ENCODE measurements around the gene EEF2K.

Gene EEF2K

DNA sequence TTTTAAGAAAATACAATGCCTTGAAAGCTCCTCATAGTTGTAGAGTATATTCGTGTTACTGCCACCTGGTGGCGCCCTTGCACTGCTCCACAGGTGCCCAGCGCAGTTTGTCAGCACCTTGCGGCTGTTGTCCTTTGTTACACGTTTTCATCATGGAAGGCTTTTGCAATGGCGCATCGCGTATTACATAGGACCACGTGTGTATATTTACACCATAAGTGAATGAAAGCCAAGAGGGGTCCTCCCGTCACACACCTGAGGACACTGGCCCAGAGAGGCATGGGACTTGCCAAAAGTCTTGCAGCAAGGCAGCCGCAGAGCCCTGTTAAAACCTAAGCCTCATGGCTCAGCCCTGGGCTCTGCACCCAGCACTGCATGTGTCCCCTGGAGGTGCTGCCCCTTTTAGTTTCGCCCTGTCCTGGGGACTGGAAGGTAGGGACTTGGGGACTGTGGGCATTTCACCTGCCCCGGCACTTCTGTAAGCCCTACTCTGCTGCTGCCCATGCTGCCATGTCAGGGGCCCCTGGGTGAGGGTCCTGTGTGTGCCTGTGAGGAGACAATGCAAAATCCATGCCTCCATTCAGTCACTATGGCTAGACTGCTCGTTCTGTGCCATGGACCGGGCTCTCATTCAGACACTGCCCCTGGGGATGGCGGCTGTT lies 115.4 kb downstream of the EEF2K start:
- DNase-seq, result peak; percentile 85

- DNase-seq, result no peak
Observed at GRCh38 chr16:22322021-22322471, 116.0 kb downstream of the EEF2K start.

DNA sequence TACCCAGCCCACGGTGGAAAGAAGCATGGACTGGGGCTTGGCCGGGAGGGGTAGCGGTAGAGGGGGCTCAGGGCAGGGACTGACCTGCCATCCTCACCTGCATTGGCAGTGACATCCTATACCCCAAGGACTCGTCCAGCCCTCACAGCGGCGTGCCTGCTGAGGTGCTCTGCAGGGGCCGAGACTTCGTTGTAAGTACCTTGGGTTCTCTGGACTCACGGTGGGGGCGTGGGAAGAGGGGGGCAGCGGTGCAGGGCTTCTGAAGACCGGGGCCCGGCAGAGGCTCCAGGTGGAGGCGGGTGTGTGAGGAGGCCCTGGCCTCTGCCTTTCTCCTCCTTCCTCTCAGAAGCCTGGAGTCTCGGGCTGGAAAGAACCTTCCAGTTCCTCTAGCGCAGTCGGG lies 116.7 kb downstream of the EEF2K start:
- no peak for DNase-seq

DNA sequence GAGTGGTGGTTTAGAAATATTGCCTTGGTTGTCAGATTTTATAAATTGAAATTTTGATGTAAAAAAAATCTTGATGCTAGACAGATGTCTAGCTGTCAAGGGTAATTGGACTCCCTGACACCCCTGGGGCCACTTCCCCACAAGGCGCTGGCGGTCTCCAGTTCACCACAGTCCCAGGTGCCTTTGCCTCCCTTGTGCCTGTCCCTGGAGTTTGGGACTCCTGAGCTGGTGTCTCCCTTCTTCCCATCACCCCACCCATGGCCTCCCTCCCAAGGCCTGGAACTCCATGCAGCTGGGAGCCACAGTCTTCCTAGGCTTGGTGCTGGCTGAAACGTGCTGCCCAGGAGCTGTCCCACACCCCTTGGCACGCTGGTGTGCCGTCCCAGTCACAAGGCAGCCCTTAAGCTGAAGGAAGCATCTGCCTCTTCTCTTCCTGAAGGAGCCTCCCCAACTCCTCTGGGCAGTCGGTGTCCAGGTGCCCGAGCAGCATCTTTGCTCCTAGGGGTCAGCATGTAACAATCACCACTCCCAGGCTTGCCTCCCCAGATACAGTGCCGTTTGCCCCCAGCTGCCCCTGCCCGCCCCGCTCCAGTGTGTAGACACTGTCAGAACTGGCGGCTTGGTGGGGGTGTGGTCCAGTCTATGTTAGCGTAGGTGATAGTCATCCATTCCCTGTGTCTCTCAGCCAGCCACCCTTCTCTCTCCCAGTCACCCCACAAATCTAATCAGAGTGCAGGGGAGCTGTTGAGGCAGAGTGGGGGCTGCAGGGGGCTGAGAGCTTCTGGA lies 117.3 kb downstream of the EEF2K start:
- DNase-seq, result no peak

GRCh38 chr16:22323959-22324786 lies 118.1 kb downstream of the EEF2K start:
- DNase-seq, result no peak

GRCh38 chr16:22324787-22325597 lies 118.9 kb downstream of the EEF2K start:
- no peak for DNase-seq

DNA sequence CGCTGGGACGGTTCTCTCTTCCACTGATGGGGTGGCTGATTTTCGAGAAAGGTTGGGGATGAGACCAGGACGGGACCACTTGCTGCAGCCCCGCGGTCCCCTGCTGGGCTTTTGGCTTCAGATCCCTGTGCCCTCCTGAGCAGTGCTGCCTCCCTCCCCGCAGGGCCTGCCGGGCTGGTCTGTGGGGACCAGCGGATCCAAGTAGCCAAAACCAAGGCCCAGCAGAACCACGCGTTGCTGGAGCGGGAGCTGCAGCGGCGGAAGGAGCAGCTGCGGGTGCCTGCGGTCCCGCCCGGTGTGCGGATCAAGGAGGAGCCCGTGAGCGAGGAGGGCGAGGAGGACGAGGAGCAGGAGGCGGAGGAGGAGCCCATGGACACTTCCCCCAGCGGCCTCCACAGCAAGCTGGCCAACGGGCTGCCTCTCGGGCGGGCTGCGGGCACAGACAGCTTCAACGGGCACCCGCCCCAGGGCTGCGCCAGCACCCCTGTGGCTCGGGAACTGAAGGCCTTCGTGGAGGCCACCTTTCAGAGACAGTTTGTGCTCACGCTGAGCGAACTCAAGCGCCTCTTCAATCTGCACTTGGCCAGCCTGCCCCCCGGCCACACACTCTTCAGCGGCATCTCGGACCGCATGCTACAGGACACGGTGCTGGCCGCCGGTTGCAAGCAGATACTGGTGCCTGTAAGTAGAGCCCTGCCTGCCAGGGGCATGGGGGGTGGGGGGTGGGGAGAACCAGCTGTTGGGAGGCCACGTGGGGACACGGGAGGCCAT lies 119.7 kb downstream of the EEF2K start:
- no peak for DNase-seq

- DNase-seq, result no peak
Observed at GRCh38 chr16:22326369-22326652, 120.2 kb downstream of the EEF2K start.

DNA sequence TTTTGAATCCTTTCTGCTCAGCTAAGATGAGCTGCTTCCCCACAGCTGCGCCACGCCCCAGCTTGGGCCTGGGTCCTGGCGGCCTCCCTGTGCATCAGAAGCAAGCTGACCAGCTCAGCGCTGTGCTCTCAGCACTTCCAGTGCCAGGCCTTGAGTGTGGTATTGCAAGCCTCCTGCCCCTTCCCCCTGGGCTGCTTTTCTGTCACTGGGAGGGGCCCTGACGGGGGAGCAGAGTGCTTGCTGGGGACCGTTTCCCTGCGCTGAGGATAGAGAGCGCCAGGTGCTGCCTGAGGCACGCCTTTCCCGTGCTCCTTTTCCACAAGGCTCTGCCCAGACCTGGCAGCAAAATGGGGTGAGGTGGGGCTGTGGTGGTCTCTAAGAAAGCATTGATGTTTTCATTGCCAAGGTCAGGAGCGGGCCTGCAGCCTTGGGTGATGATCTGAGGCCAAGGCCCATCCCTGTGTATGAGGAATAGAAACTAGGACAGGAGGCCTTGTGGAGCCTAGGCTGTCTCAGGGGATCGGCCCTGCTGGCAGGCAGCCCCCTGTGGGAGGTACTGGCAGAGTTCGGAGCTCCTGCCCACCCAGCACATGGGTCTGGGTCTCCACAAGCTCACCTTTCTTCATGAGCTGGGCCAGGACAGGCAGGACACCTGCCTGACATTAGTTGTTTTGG lies 120.8 kb downstream of the EEF2K start:
- no peak for DNase-seq

GRCh38 chr16:22327446-22327775 lies 121.3 kb downstream of the EEF2K start:
- no peak for DNase-seq

GRCh38 chr16:22328081-22328725 lies 122.1 kb downstream of the EEF2K start:
- no peak for DNase-seq

GRCh38 chr16:22329199-22329695 lies 123.2 kb downstream of the EEF2K start:
- DNase-seq, result no peak

GRCh38 chr16:22330326-22330725 lies 124.2 kb downstream of the EEF2K start:
- DNase-seq, result no peak

- no peak for DNase-seq
Observed at GRCh38 chr16:22333457-22333994, 127.4 kb downstream of the EEF2K start.

DNA sequence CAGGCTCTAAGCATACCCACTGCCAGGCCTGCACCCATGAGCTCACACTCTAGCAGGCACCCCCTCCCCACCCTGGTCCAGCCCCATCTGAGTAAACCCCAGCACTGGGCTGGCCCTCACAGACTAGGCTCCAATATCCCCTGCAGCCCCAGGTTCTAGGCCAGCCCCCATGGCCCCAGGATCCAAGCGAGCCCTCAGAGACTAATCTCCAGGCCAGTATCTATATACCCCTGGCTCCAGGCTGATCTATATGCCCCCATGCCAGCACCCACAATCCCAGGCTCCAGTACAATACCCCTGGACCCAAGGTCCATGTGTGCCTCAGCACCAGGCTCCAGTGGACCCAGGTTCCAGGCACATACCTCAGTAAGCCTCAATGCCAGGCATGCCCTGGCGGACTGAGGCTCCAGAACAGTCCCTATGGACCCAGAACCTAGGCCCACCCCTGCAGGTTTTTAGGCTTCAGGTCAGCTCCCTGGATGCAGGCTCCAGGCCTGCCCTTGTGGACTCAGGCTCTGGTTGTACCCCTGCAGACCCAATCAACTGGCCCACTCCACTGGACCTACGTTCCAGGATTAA lies 129.7 kb downstream of the EEF2K start:
- no peak for DNase-seq

DNA sequence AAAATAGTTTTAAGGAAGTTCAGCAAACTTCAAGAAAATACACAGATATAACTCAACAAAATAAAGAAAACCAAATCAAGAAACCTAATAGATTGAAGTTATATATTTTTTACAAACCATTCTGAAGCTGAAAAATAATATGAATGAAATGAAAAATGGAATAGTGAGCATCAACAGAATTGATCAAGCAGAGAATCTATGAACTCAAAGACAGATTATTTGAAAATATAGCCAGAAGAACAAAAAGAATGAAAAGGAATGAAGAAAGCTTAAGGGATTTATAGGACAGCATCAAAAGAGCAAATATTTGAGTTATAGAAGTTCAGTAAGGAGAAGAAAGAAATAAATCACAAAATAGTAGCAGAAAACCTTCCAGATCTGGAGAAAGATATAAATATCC lies 130.5 kb downstream of the EEF2K start:
- DNase-seq, result no peak

GRCh38 chr16:22337045-22337444 lies 131.0 kb downstream of the EEF2K start:
- DNase-seq, result no peak

DNA sequence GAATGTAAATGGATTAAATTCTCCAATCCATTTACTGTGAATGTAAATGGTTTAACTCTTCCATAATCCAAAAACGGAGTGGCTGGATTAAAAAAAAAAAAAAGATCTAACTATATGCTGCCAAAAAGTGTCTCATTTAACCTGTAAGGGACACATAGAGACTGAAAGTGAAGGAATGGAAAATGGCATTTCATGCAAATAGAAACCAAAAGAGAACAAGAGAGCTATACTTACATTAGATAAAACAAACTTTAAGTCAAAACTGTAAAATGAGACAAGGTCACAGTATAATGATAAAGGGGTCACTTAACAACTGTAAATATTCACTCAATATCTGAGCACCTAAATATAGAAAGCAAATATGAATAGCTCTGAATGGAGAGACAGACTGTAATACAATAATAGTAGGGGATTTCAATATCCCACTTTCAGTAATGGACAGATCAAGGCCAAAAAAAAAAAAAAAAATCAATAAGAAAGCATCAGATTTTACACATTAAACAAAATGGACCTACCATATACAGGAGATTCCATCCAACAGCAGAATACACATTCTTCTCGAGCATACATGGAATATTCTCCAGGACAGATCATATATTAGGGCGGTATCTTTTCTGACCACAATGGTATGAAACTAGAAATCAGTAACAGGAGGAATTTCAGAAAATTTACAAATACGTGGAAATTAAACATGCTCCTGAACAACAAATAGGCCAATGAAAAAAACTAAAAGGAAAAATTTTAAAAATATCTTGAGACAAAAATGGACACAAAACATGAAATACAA lies 132.0 kb downstream of the EEF2K start:
- DNase-seq, result no peak
